GM18951 (cell line): Measurements from ENCODE around the gene GOSR2.
"Not testable (repeated sequence)": the region's sequence is repeated elsewhere in the genome, so short reads cannot be mapped to it uniquely, and the experiment has no call there.

Experiments used
- POLR2A ChIP-seq: IDR thresholded peaks from 4 replicates; pipeline ENCODE4 v1.6.1; 2011; ENCODE audit warnings: mild to moderate bottlenecking; ENCODE audit not compliant: insufficient read length, insufficient read depth; ENCODE audit errors: extremely low read depth
- in situ Hi-C: fragments of 300-500 bp; cut with MboI; formaldehyde crosslinking; loops from one replicate; pipeline ENCODE4 v1.12.0; 2022; ENCODE audit warnings: low sequenced_read_pairs, mixed read lengths, inconsistent platforms; ENCODE audit not compliant: unreplicated experiment

GOSR2 gene

GRCh38 chr17:46949291-46950174 lies 26.6 kb downstream of the GOSR2 start:
- TF ChIP-seq POLR2A = no peak
- in situ Hi-C loops = no loop called here

- in situ Hi-C loops = no loop called here
- TF ChIP-seq POLR2A = no peak
Observed at GRCh38 chr17:46950342-46950996, 27.5 kb downstream of the GOSR2 start.

GRCh38 chr17:46950997-46951621 lies 28.1 kb downstream of the GOSR2 start:
- no peak for TF ChIP-seq POLR2A
- in situ Hi-C loops = no loop called here

- TF ChIP-seq POLR2A = no peak
- in situ Hi-C loops = no loop called here
Observed at GRCh38 chr17:46951706-46952105, 28.7 kb downstream of the GOSR2 start.

- in situ Hi-C loops = no loop called here
- TF ChIP-seq POLR2A = no peak
Observed at GRCh38 chr17:46952115-46952514, 29.2 kb downstream of the GOSR2 start.

GRCh38 chr17:46953191-46953590 lies 30.2 kb downstream of the GOSR2 start:
- in situ Hi-C loops = not testable (repeated sequence)

- in situ Hi-C loops = no loop called here
- TF ChIP-seq POLR2A = no peak
Observed at GRCh38 chr17:46958041-46958591, 35.2 kb downstream of the GOSR2 start.

- no peak for TF ChIP-seq POLR2A
- in situ Hi-C loops = no loop called here
Observed at GRCh38 chr17:46960152-46960551, 37.2 kb downstream of the GOSR2 start.

- in situ Hi-C loops = no loop called here
- TF ChIP-seq POLR2A = no peak
Observed at GRCh38 chr17:46962374-46962790, 39.4 kb downstream of the GOSR2 start.

GRCh38 chr17:46963571-46963970 lies 40.6 kb downstream of the GOSR2 start:
- in situ Hi-C loops = no loop called here
- TF ChIP-seq POLR2A = no peak

GRCh38 chr17:46964315-46965265 lies 41.6 kb downstream of the GOSR2 start:
- TF ChIP-seq POLR2A = no peak
- in situ Hi-C loops = no loop called here

GRCh38 chr17:46968224-46968834 lies 45.4 kb downstream of the GOSR2 start:
- TF ChIP-seq POLR2A = no peak
- in situ Hi-C loops = no loop called here
